UCSD-AML1 (cell line): ENCODE results near the gene OR51G2.
"Not testable (repeated sequence)": the region's sequence is repeated elsewhere in the genome, so short reads cannot be mapped to it uniquely, and the experiment has no call there.

Source experiments
- DNase-seq: peaks from one replicate; lab custom pipeline; 2025; ENCODE audit not compliant: unreplicated experiment; lab: John Stamatoyannopoulos, UW

OR51G2 gene, protein sequence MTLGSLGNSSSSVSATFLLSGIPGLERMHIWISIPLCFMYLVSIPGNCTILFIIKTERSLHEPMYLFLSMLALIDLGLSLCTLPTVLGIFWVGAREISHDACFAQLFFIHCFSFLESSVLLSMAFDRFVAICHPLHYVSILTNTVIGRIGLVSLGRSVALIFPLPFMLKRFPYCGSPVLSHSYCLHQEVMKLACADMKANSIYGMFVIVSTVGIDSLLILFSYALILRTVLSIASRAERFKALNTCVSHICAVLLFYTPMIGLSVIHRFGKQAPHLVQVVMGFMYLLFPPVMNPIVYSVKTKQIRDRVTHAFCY

GRCh38 chr11:4919250-4919649 is at the start of gene OR51G2:
TSS of gene OR51G2 (minus strand) at chr11:4919350. CDS start at chr11:4915663, 3,687 bp downstream.
- no peak for DNase-seq

DNA sequence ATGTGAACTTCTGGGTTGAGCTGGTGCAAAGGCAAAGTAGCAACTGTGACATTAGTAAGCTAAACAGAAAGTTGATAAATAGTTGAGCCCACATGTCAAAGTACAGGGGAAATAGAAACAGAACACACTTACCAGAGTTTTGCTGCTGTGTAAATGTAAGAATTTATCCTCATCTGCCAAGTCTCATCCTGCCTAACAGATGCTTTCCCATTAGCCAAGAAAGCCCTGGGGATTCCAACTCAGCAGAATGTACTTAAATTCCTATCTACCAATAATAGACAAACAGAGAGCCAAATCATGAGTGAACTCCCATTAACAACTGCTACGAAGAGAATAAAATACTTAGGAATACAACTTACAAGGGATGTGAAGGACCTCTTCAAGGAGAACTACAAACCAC is 43.7 kb upstream of the OR51G2 start:
- DNase-seq, result no peak

DNA sequence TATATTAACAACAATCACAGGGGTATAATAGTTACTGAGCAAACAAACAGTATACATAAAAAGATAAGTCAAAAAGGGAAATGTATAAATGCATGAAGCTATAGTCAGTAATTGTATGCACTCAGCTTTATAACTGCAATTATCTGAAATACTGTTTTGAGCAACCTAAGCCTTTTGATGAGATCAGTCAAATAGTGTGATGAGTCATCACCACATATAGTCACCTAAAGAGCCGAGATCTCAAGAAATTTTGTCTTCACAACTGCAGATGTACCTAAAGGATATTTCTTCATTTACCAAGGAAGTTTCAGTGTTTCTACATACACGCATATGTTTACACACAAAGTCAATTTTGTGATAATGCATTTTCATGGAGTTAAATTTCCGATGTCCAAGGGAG is 41.7 kb upstream of the OR51G2 start:
- no peak for DNase-seq

GRCh38 chr11:4957396-4957795 is 38.2 kb upstream of the OR51G2 start:
- DNase-seq, result no peak

GRCh38 chr11:4955613-4956012 is 36.5 kb upstream of the OR51G2 start, which contains the start of gene OR51A2:
TSS of gene OR51A2 (minus strand) at chr11:4955713. CDS start at chr11:4955713, 0 bp downstream.
- not testable (repeated sequence) for DNase-seq

GRCh38 chr11:4947505-4947904 is 28.4 kb upstream of the OR51G2 start, which contains the start of gene OR51A4:
TSS of gene OR51A4 (minus strand) at chr11:4947605. CDS start at chr11:4947100, 505 bp downstream.
- DNase-seq, result no peak

- no peak for DNase-seq
These were observed 17.6 kb upstream of the OR51G2 start for GRCh38 chr11:4936745-4937144.

GRCh38 chr11:4932751-4933150 is 13.6 kb upstream of the OR51G2 start:
- DNase-seq, result no peak

DNA sequence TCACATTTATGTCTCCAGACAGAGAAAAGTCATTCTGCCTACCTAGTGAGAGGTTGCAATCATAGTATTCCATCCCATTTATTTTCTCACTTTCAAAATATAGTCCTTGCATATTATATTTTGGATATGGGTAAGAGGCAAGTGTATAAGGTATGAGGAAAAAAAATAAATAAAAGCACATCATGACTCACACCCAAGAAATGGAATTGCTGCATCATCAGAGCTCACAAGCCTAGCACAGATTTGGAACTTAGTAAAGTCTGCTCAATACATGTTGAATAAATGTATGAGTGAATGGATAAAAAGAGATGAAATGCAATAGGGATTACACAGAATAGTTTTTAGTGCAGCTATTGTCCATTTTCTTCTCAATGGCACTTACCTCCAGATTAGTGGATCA is 7.5 kb upstream of the OR51G2 start:
- no peak for DNase-seq

GRCh38 chr11:4924239-4924638 is 5.1 kb upstream of the OR51G2 start, which contains the start of gene OR51G1:
TSS of gene OR51G1 (minus strand) at chr11:4924339. CDS start at chr11:4924339, 0 bp downstream.
- no peak for DNase-seq

DNA sequence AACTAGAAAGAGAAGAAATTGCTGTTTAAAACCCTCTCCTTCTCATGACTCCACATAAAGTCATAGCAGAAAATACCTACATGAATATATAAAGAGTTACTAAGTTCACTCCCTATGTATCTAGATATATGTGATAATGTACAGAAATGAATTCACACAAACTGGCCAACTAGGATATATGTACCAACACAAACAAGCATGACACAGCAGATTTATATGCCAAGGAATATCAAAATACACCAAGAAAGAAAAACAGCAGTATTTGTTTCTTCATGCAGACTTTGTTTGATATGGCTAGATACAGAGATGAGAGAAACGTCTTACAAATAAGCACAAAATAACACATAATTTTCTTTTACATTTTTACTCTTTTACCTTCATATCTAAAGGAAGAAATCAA is 3.2 kb upstream of the OR51G2 start:
- DNase-seq, result no peak

- no peak for DNase-seq
These were observed 2.6 kb upstream of the OR51G2 start for GRCh38 chr11:4921796-4922195.

GRCh38 chr11:4916581-4916980 is 2.6 kb downstream of the OR51G2 start:
- DNase-seq, result no peak

- DNase-seq, result no peak
These were observed 15.7 kb downstream of the OR51G2 start, which contains the start of gene OR51A7 for GRCh38 chr11:4903484-4903883. TSS of gene OR51A7 (plus strand) at chr11:4903783. CDS start at chr11:4907370, 3,587 bp downstream.

GRCh38 chr11:4891996-4892640 is 27.0 kb downstream of the OR51G2 start:
- no peak for DNase-seq

DNA sequence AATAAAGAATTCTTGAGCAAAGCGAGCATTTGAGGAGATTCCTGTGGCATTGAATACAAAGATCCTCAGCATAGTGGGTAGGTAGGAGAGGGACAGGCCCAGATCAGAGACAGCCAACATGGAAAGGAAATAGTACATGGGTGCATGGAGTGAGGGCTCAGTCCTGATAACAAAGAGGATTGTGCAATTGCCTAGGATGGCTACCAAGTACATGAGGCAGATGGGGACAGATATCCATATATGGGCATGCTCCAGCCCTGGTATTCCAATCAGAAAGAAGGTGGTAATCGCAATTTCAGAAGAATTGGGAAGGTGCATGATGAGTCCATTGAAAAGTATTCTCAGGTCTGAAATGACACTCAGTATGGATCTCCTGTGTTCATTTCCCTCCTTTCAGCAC is 28.9 kb downstream of the OR51G2 start:
- DNase-seq, result no peak

- no peak for DNase-seq
These were observed 31.6 kb downstream of the OR51G2 start for GRCh38 chr11:4887591-4887990.

- no peak for DNase-seq
These were observed 33.0 kb downstream of the OR51G2 start for GRCh38 chr11:4886186-4886585.

DNA sequence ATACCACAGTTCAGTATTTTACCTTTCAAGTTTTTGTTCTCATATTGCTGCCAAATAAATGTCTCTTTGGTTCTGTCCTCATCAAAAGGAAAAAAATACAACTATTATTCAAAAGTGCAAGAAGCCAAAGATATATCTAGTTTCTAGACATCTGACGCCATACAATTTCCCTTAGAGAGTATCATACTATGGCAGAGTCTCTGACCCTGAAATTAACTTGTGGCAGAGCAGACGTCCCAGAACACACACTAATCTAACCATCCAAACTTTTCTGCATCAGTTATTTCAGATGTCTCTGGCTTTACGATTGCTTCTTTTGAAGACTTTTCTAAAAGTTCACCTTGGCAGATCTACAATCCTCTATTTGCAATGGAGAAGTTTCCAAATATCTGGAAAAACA is 34.8 kb downstream of the OR51G2 start:
- DNase-seq, result no peak

- no peak for DNase-seq
These were observed 36.6 kb downstream of the OR51G2 start for GRCh38 chr11:4882543-4882942.

- DNase-seq, result no peak
These were observed 37.2 kb downstream of the OR51G2 start, which contains the start of gene OR51T1 for GRCh38 chr11:4881860-4882500. TSS of gene OR51T1 (plus strand) at chr11:4881900. CDS start at chr11:4881900, 0 bp downstream.

- no peak for DNase-seq
These were observed 38.0 kb downstream of the OR51G2 start for GRCh38 chr11:4881188-4881587.
